Measurements from ENCODE around the gene ZNF215. TPM values are rescaled to one million over a fixed set of nuclear protein-coding genes. Genes with fewer than 3 reads are reported as not detected.

Gene ZNF215
- total and polyA plus RNA-seq, 2 of the 8 experiments (the other 6 are each of a cell fraction or from before 2014, with no cell fraction given), result 6.4 to 17.9 TPM

DNA sequence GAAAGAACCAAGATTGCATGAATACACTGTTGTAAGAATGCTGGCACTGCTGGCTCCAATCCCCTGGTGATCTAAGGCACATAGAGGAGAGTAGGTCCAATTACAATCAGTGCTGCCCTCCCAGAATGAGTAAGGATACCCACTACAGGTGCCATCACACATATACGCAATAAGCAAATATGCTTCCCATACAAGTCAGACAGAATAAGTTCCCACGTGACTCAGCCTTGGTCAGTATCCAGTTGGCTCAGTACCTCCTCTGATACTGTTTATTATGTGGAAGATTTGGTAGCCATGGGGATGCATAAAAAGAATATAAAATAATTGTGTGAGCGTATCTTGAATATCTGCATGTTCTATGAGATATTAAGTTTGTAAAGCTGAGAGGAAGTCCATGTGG is 14.3 kb upstream of the ZNF215 start:
- Histone ChIP-seq H3K79me1 (ENCODE audit: low read depth, low read length) (no peaks in the 10 kb centered on the region), H3K23me2 (ENCODE audit: low read depth, low read length) (no peaks in the 10 kb centered on the region), H2BK15ac (ENCODE audit: low read length) (no peak overlapping the region), H3K4me2 (ENCODE audit: insufficient read depth in 1 of 2, low read depth in 2 of 2, low read length in 2 of 2) (no peak overlapping the region), H3K36me3 (ENCODE audit: control insufficient read depth in 2 of 4, insufficient read depth in 4 of 4, low read length in 3 of 4) (no peaks in the 10 kb centered on the region), H3K14ac (ENCODE audit: insufficient read length) (no peak overlapping the region), H2BK20ac (ENCODE audit: low read length) (no peak overlapping the region), H3K4me1 (replicated peaks in 1 of 4; ENCODE audit: control insufficient read depth in 3 of 4, insufficient read depth in 4 of 4, low read length in 3 of 4) (no peaks in the 10 kb centered on the region), H3K56ac (replicated peaks; ENCODE audit: insufficient read length, low read depth, low read length) (no peak overlapping the region), H4K8ac (ENCODE audit: extremely low read depth, insufficient read depth, low read length) (no peak overlapping the region), H2AK5ac (ENCODE audit: low read depth, low read length) (no peak overlapping the region), H3K27ac (ENCODE audit: low read depth, low read length) (no peak overlapping the region), H3K9me3 (ENCODE audit: insufficient read depth in 2 of 2, low read depth in 1 of 2, low read length in 1 of 2) (no peaks in the 10 kb centered on the region), H3K23ac (ENCODE audit: insufficient read length) (no peak overlapping the region), H3K9ac (replicated peaks in 1 of 4; ENCODE audit: extremely low read depth in 1 of 4, low read depth in 3 of 4, low read length in 3 of 4) (no peak overlapping the region), H2BK120ac (replicated peaks; ENCODE audit: low read depth, low read length) (no peak overlapping the region), H2AFZ (ENCODE audit: low read length) (no peak overlapping the region), H3K4ac (replicated peaks; ENCODE audit: insufficient read length, low read depth, low read length) (no peak overlapping the region), H3K27me3 (replicated peaks in 1 of 4; ENCODE audit: control insufficient read depth in 3 of 4, extremely low read depth in 1 of 4, insufficient read depth in 3 of 4, low read length in 3 of 4) (no peaks in the 10 kb centered on the region), H4K5ac (ENCODE audit: insufficient read length, low read depth, low read length) (no peak overlapping the region), H3K79me2 (ENCODE audit: control insufficient read depth in 1 of 2, insufficient read depth in 2 of 2, low read length in 2 of 2) (no peaks in the 10 kb centered on the region), H2BK5ac (ENCODE audit: low read depth, low read length) (no peak overlapping the region), H4K20me1 (replicated peaks in 1 of 2; ENCODE audit: control insufficient read depth in 1 of 2, insufficient read depth in 2 of 2, low read length in 2 of 2) (no peaks in the 10 kb centered on the region), H2BK12ac (ENCODE audit: low read depth, low read length) (no peak overlapping the region), H3K4me3 (ENCODE audit: extremely low read depth in 1 of 4, insufficient read depth in 2 of 4, low read depth in 3 of 4, low read length in 4 of 4) (no peak overlapping the region), H3K18ac (ENCODE audit: extremely low read depth, low read length) (no peak overlapping the region), H4K91ac (replicated peaks; ENCODE audit: insufficient read length, low read length) (no peak overlapping the region)
- POLR2A ChIA-PET (ENCODE audit: partially characterized antibody), result no interaction called here
- no peak for FAIRE-seq
- 87% methylated on average over 3 of the region's 3 CpGs; no CpG with 5 or more reads in 1 of the 2 experiments for WGBS, 2 experiments (ENCODE audit: extremely low coverage in 1 of 2, insufficient coverage in 1 of 2, insufficient read length in 1 of 2, insufficient replicate concordance in 2 of 2, low coverage in 1 of 2, low lambda C conversion rate in 2 of 2, missing lambda C conversion rate in 1 of 2)
- CTCF ChIA-PET (ENCODE audit: partially characterized antibody), result interaction anchor here (0.6 to 1.0 kb wide), 2 partner anchors 11 to 129 kb away, joined by 3 read pairs; partner anchors contain the start of gene OR2AG1
- no peak for DNase-seq (ENCODE audit: low read depth in 1 of 2, low spot score in 2 of 2)
- TF ChIP-seq NANOG (IDR thresholded peaks at IDR 0.05; ENCODE audit: insufficient read depth, low read depth, low read length, poor library complexity, severe bottlenecking) (no peak), TAF1 (IDR thresholded peaks at IDR 0.05; ENCODE audit: low read depth, low read length) (no peak), NRF1 (IDR thresholded peaks at IDR 0.05; ENCODE audit: low read depth, low read length) (no peak), CREB1 (IDR thresholded peaks at IDR 0.05) (no peak), SIX5 (IDR thresholded peaks at IDR 0.05; ENCODE audit: low read depth, low read length) (no peak), KDM5A (IDR thresholded peaks at IDR 0.05; ENCODE audit: low read length) (no peak), CTBP2 (IDR thresholded peaks at IDR 0.05; ENCODE audit: borderline replicate concordance, insufficient read depth, insufficient read length, low read length) (no peak), EZH2 (IDR thresholded peaks at IDR 0.05; ENCODE audit: low read depth, low read length, severe bottlenecking) (no peak), ZNF274 (IDR thresholded peaks at IDR 0.05; ENCODE audit: borderline replicate concordance, extremely low read depth, low read length) (no peak), CBX8 (IDR thresholded peaks at IDR 0.05; ENCODE audit: borderline replicate concordance, low read depth, low read length) (no peak), EP300 (IDR thresholded peaks at IDR 0.05; ENCODE audit: borderline replicate concordance in 1 of 2, low read depth in 2 of 2, low read length in 2 of 2) (no peak), SIRT6 (IDR thresholded peaks at IDR 0.05; ENCODE audit: low read length) (no peak), SP1 (IDR thresholded peaks at IDR 0.05; ENCODE audit: low read depth, low read length) (no peak), BACH1 (IDR thresholded peaks at IDR 0.05; ENCODE audit: low read length) (no peak), TAF7 (optimal IDR thresholded peaks at IDR 0.05; ENCODE audit: borderline replicate concordance, low read depth, low read length) (no peak), TEAD4 (IDR thresholded peaks at IDR 0.05; ENCODE audit: low read depth, low read length) (no peak)

Data from H1 (cell line).